Bronchial epithelial cell (primary cell): ENCODE data around the gene SEC14L3. TPM values are rescaled to one million over a fixed set of nuclear protein-coding genes. Genes with fewer than 3 reads are reported as not detected.

Experiments
- DNase-seq: peaks from one replicate; pipeline ENCODE4 v3.0.0-alpha.2; 2010; ENCODE audit warnings: low read depth
- FAIRE-seq: peaks from 2 replicates; lab custom pipeline; 2011; peaks lifted over from hg19 to GRCh38; lab: Jason Lieb, UNC
- H3K27me3 ChIP-seq: 2 replicates; pipeline ENCODE4 v1.5.1; 2011; ENCODE audit warnings: low read length; ENCODE audit not compliant: control insufficient read depth, insufficient read depth
- H3K36me3 ChIP-seq: 2 replicates; pipeline ENCODE4 v1.5.1; 2011; ENCODE audit warnings: low read length; ENCODE audit not compliant: control insufficient read depth, insufficient read depth
- H3K4me3 ChIP-seq: 2 replicates; pipeline ENCODE4 v1.5.1; 2011; ENCODE audit warnings: mild to moderate bottlenecking, low read depth, low read length, control low read depth
- total RNA-seq: library from RNA; depleted of rRNA; stranded (reverse); fragments of >200 nt; gene quantifications from 2 replicates; pipeline ENCODE4 v1.2.1, GENCODE V29; 2014
- TF ChIP-seq, protein P1 (sequence below): IDR thresholded peaks from 2 replicates; pipeline ENCODE4 v1.5.1; 2011; ENCODE audit warnings: mild to moderate bottlenecking, moderate library complexity, low read length, control low read depth, inconsistent platforms; ENCODE audit not compliant: insufficient read depth, severe bottlenecking

Gene SEC14L3
- not detected in 2 replicates for total RNA-seq

DNA sequence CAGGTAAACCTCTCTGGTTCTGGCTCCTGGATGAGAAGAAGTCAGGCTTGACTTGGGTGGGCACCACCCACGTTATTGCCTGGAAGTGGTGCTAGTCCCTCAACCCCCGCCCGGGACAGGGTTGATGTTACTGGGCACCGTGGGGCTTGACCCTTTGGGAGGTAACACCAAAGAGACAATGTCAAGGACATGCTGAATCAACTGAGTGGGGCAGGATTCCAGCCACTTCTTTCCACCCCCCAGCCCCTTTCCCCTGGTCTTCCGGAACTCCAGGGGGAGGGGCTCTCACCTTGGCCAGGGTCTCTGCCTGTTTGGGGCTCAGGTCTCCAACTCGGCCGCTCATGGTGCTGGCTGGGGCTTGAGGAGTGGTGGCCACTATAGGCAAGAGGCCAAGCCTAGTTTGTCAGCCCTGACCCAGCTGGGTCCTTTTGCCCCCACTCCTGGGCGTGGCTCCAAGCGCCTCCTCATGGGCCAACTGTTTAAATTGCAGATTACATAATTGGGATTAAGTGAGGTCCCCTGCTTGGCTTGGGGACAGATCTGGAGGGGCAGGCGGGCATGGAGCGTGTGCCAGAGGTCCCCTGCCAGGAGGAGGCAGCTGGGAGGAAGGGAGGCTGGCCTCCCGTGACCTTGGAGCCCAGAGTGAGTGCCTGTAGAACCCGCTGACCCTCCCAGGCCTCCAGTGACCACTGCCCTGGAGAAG lies at the start of gene SEC14L3:
Gene SEC14L3 (minus strand): TSS at position 402 of the 703 bp plus-strand sequence. CDS start 59 bp downstream, at position 343.
- no peaks in the 10 kb centered on the region for H3K36me3 ChIP-seq
- DNase-seq (no peak), FAIRE-seq (no peak)
- H3K27me3 ChIP-seq = peaks cover 12% of the 10 kb centered on the region
- no peak within 1 kb of the TSS for H3K4me3 ChIP-seq
- TF ChIP-seq, protein P1, sequence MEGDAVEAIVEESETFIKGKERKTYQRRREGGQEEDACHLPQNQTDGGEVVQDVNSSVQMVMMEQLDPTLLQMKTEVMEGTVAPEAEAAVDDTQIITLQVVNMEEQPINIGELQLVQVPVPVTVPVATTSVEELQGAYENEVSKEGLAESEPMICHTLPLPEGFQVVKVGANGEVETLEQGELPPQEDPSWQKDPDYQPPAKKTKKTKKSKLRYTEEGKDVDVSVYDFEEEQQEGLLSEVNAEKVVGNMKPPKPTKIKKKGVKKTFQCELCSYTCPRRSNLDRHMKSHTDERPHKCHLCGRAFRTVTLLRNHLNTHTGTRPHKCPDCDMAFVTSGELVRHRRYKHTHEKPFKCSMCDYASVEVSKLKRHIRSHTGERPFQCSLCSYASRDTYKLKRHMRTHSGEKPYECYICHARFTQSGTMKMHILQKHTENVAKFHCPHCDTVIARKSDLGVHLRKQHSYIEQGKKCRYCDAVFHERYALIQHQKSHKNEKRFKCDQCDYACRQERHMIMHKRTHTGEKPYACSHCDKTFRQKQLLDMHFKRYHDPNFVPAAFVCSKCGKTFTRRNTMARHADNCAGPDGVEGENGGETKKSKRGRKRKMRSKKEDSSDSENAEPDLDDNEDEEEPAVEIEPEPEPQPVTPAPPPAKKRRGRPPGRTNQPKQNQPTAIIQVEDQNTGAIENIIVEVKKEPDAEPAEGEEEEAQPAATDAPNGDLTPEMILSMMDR = no peak

DNA sequence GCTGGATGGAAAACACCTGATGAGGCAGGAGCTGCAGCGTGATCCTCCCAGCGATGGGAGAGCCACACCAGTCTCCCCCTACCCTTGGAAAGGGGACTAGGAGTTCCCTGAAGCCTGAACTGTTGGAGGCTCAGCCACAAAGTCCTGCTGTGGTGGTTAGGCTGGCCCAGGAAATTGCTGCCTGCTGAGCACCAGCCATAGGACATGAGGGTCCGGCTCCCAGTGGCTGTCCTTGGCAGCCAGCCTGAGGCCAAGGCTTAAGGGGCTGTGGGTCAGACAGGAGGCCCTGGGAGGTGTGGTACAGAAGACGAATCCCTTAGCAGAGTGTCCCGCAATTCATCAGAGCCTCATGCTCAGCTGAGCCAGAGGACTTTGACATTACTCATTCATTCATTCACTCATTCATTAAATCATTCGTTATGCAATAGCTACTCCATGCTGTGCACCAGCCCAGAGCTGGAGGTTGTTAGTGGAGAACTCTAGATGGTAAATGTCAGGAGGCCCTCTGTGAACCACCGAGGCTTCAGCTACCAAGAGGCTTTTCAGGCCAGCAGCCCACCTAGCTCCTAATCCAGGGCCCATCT lies 48.1 kb upstream of the SEC14L3 start:
- no peak overlapping the region for H3K4me3 ChIP-seq
- DNase-seq = no peak
- FAIRE-seq = no peak
- TF ChIP-seq, protein P1 = no peak
- no peaks in the 10 kb centered on the region for H3K36me3 ChIP-seq
- peaks cover 4% of the 10 kb centered on the region for H3K27me3 ChIP-seq

DNA sequence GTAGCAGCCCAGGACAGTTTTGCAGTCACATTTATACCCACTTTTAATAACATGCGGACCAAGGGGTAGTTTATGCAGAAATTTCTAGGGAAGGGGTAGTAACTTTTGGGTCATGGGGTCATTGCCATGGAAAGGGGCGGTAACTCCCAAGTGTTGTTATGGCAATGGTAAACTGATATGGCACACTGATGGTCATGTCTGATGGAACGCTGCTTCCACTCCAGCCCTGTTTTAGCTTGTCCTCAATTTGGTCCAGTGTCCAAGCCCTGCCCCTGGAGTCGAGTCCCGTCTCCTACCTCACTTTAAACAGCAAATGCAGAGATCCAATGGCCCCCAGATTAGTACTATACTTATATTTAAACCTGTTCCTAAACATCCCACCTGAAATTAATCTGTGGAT lies 44.9 kb upstream of the SEC14L3 start:
- DNase-seq (no peak), FAIRE-seq (no peak)
- Histone ChIP-seq H3K4me3 (no peak overlapping the region), H3K27me3 (peaks cover 3% of the 10 kb centered on the region), H3K36me3 (no peaks in the 10 kb centered on the region)
- TF ChIP-seq, protein P1 = no peak

DNA sequence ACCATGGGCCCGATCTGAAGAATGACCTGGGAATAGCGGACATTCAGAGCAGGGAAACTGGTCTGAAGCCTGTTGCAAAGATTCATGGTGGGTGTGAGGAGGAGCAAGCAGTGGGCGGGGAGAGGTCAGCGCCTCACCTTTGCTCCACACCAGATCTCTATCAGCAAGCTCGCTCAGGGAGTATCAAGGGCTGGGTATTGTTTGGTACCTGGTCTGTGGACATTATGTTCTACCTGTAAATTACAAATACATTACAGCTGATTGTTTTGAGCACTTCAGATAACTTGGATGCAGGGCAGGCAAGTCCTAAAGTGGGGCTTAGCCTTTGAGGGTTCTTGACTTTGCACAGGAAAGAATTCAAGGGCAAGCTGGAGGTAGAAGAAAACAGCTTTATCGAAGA lies 44.5 kb upstream of the SEC14L3 start:
- H3K4me3 ChIP-seq = no peak overlapping the region
- TF ChIP-seq, protein P1 = no peak
- FAIRE-seq = no peak
- peaks cover 1% of the 10 kb centered on the region for H3K27me3 ChIP-seq
- DNase-seq = no peak
- H3K36me3 ChIP-seq = no peaks in the 10 kb centered on the region

DNA sequence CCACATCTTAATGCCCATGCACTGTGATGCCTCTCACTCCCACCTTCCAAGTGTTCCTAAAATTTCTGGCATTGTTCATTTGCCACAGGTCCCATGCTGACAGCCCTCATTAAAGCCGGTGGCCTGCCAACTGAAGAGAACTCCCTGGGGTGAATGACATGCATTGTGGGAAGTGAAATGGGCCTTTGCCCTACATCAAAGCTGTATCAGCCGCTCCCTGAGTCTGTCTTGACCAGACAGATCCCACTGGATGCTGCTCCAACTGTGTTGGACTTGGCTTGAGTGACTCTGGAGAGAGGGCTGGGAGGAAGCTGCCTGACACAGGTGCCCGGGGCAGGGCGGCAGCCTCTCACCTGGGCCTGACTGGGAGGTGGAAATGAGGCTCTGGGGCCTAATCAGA lies 42.4 kb upstream of the SEC14L3 start:
- DNase-seq = no peak
- FAIRE-seq = no peak
- Histone ChIP-seq H3K4me3 (no peak overlapping the region), H3K36me3 (no peaks in the 10 kb centered on the region), H3K27me3 (no peaks in the 10 kb centered on the region)
- TF ChIP-seq, protein P1 = no peak
